ENCODE measurements around the gene ACSF2.

The ACSF2 gene

DNA sequence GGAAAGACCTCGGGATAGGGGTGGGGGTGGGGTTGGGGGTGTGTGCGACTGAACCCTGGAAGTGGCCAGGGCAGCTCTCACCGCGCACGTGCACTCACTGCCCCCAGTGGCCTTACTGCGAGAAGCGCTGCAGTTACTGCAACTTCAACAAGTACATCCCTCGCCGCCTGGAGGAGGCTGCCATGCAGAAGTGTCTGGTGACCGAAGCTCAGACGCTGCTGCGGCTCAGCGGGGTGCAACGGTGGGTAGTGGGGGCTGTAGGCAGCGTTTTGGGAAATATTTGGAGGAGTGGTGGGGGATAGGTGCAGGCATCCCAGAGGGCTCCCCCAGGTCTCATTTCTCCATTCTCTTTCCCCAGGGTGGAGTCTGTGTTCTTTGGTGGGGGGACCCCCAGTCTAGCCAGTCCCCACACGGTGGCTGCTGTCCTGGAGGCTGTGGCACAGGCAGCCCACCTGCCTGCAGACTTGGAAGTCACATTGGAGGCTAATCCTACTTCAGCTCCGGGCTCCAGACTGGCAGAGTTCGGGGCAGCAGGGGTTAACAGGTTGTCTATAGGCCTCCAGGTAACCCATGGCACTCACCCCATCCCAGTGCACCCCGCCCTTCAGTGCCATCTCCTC is 53.6 kb downstream of the ACSF2 start:
- peak; percentile 29 to 57 (median 31) for DNase-seq

DNA sequence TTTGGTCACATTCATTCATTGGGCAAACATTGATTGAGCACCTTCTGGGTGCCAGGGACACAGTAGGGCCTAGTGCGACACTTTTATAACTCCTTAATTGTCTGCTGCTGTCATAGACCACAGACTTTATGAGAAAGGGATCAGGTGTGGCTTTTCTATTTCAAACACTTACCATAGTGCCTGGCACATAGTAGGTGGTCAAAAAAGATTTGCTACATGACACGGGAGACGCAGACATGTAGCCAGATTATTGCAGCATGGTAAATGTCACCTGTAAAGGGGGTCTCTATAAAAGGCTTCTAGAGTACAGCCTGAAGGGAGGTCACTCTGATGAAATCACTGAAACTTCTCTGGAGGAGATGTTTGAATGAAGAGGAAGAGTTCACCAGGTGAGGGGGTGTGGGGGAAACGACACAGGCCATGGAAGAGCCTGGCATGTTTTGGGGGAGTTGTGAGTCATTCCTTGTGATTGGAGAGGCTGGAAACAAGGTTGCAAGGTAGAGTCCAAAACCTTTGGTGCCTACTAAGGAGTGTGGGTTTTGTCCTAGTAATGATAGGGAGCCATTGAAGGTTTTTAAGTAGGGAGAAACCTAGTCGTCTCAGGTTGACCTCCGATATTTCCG is 54.2 kb downstream of the ACSF2 start:
- DNase-seq: no peak

DNA sequence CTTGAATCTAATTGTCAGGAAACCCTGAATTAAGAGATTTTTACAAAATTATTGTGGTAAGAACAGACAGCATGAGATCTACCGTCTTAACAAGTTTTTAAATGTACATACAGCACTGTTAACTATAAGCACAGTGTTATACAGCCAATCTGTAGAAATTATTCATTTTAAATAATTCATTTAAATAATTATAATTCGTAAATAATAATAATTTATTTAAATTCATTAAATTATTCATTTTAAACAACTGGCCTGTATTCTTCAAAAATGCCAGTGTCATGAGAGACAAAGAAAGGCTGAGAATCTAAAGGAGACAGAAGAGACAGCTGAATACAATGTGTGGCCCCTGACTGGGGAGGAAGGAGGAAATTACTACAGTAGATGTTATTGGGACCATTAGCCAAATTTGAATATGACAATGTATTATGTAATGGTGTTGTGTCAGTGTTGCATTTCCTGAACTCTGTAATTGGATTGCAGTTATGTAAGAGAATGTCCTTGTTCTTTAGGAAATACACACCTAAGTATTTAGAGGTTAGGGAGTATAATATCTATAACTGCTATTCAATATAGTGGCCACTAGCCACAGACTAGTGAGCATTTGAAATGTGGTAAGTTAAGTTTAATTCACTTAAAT is 55.0 kb downstream of the ACSF2 start:
- DNase-seq: no peak

GRCh38 chr17:50481648-50482047 is 55.6 kb downstream of the ACSF2 start:
- DNase-seq: no peak

DNA sequence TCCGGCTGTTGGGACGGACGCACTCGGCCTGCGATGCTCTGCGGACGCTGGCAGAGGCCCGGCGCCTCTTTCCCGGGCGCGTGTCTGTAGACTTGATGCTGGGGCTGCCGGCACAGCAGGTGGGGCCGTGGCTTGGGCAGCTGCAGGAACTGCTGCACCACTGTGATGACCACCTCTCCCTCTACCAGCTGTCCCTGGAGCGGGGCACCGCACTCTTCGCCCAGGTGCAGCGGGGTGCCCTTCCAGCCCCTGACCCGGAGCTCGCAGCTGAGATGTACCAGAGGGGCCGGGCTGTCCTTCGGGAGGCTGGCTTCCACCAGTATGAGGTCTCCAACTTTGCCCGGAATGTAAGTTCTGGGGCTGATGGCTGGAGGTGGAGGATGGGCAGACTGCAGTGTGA is 56.1 kb downstream of the ACSF2 start:
- DNase-seq: no peak

- peak; percentile 14 to 43 (median 38) for DNase-seq
Measured at GRCh38 chr17:50482516-50482915, 56.5 kb downstream of the ACSF2 start.

GRCh38 chr17:50483266-50483665 is 57.2 kb downstream of the ACSF2 start:
- no peak for DNase-seq

- no peak for DNase-seq
Measured at GRCh38 chr17:50484386-50485155, 58.6 kb downstream of the ACSF2 start.

GRCh38 chr17:50487213-50488096 is 61.4 kb downstream of the ACSF2 start:
- DNase-seq: no peak

- DNase-seq: no peak
Measured at GRCh38 chr17:50488880-50489279, 62.9 kb downstream of the ACSF2 start.

GRCh38 chr17:50491505-50491904 is 65.5 kb downstream of the ACSF2 start:
- DNase-seq: no peak

DNA sequence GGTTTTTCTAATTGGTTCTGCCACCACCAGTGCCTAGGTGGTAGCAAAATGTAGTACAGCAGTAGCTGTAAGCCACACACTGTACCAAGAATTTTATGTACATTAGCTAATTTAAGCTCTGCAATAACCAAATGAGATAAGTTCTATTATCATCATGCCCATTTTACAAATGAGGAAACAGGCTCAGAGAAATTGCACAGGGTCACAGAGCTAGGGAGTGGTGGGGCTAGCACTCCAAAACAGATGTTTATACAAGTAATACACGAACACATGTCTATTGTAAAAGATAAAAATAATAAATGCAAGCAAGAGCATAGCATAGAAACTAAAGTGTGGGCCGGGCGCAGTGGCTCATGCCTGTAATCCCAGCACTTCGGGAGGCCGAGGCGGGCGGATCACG is 66.2 kb downstream of the ACSF2 start:
- DNase-seq: no peak

DNA sequence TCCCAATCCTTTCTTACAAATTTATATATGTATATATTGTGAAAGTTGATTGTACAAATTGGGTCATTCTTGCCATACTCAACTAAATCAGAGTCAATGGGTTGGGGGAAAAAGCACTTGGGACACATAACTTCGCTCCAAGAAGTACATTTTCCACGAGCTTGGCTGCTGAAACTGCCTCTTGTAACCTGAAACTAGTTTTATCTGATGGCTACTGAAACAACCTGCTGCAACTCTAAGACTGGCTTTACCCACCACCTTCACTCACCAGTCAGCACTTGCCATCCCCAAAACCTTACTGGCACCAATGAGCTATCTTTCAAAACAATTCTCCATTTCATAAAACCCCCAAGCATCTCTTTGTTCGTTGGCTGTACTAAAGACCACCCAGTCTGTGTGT is 67.7 kb downstream of the ACSF2 start:
- no peak for DNase-seq

DNA sequence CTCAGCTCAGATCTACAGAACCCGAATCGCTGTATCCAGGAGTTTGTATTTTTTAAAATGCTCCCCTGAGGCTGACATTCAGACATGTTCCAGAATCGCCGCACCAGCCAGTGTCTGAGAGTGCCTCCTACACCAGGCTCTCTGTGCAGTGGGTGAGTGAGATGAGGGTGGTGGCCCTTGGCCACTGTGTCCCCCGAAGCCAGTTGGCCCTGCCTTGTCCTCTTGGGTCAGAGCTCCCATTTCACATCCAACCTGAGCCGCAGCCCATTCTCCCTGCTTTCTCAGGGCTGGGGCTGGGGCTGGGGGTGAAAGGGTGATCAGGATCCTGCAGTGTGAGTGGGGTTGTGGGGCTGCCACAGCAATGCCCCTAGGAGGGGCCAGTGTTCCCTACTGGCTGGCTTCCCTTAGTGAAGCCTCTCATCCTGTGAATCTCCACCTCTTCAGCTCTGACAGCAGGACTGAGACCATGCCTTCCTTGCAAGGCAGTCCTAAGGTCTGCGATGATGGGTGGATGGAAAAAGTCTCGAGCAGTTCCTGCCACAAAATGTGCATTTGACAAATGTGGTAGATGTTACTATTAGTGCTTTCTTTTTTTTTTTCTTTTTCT is 69.3 kb downstream of the ACSF2 start:
- no peak for DNase-seq

GRCh38 chr17:50495918-50496317 is 69.9 kb downstream of the ACSF2 start:
- DNase-seq: no peak

GRCh38 chr17:50498021-50498874 is 72.2 kb downstream of the ACSF2 start:
- DNase-seq: no peak

GRCh38 chr17:50499270-50499669 is 73.3 kb downstream of the ACSF2 start:
- no peak for DNase-seq

GRCh38 chr17:50499721-50500120 is 73.7 kb downstream of the ACSF2 start:
- no peak for DNase-seq

DNA sequence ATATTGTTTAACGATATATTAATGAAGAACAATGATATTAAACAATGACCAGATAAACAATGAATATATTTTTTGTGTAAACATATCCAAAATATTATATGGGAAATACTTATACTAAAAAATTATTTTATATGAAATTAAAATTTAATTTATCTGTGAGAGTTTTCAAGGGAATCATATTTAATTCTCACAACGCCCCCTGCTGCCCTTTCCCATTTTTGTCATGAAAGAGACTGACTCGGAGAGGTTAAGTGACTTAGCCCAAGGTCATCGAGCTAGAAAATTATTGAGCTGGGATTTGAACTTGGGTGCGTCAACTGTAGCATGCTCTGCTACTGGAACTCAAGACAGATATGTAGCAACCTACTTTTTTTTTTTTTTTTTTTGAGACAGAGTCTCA is 75.0 kb downstream of the ACSF2 start:
- no peak for DNase-seq

DNA sequence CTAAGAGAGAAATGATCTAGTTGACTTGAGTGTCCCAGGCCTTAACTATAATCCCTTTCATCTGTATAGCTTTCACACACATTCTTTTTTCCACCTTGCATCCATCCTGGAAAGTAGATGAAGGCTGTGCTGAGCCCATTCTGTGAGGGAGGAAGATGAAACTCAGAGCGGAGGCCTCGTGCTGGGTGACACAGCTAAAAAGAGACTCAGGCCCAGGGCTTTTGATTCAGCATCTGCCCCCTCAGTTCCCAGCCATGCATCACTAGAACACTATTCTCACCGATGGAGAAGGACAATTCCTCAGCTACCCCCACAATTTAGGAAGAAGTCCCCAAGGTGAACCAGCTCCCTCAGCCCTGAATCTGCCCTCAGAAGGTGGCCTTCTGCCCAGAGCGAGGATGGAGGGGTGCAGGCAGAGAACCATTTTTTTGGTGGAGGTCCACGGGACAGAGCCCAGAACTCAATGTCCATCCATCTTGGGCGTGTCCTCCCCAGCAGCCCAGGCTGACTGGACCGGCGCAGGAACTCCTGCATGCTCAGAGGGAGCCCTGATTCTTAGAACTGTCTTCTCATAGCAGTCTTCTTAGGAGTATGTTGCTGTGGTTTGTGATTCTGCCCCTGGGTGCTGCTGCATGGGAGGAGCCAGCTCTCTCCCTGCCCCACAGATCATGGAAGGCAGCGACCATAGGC is 76.4 kb downstream of the ACSF2 start:
- DNase-seq: no peak

Measured in activated naive CD4-positive, alpha-beta T cell (primary cell).